Measurements from ENCODE around the gene TMEM132C.

The TMEM132C gene

DNA sequence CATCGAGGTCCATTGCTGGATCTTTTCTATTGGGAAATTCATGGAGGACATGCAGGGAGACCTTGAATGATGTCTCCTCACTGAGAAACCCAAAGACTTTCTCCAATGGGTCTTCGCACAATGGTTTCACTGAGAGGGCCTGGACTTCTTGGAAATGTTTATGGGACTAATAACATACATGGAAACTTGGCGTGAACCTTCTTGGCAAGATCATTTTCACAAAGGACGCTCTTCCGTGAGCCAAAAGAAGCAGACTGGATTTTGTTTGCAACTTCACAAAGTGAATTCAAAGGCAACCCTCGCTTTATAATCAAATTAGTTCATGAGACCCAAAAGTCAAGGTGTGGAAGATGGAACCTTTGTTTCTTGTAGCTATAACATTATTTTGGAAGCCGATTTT is 154.4 kb downstream of the TMEM132C start:
- TF ChIP-seq FOXP2 (optimal IDR thresholded peaks at IDR 0.05; ENCODE audit: borderline replicate concordance, extremely low read depth, extremely low read length, insufficient read depth) (no peak), TAF1 (IDR thresholded peaks at IDR 0.05; ENCODE audit: borderline replicate concordance, insufficient read depth, low read length) (no peak)

DNA sequence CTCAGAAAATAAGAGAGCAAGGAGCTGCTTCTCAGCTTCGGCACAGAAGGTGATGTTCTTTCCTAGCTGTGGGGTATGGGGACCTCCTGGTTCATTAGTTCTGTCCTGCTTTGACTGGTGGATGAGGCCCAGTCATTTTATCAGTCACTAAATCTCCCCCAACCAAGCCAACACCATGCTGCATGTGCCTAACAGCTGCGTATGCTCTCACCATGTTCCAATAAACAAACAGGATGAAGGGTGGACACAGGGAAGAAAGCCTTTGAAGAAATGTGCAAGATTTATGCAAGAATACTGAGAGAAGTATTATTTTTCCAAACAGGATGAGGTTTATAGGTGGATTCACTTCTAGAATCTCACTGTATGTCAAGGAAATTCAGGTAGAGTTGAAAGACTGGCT is 156.2 kb downstream of the TMEM132C start:
- no peak for TF ChIP-seq FOXP2 (optimal IDR thresholded peaks at IDR 0.05; ENCODE audit: borderline replicate concordance, extremely low read depth, extremely low read length, insufficient read depth)
- TF ChIP-seq SIN3A (IDR thresholded peaks at IDR 0.05; ENCODE audit: borderline replicate concordance, insufficient read depth, low read length) = no peak
- TF ChIP-seq, protein P1, sequence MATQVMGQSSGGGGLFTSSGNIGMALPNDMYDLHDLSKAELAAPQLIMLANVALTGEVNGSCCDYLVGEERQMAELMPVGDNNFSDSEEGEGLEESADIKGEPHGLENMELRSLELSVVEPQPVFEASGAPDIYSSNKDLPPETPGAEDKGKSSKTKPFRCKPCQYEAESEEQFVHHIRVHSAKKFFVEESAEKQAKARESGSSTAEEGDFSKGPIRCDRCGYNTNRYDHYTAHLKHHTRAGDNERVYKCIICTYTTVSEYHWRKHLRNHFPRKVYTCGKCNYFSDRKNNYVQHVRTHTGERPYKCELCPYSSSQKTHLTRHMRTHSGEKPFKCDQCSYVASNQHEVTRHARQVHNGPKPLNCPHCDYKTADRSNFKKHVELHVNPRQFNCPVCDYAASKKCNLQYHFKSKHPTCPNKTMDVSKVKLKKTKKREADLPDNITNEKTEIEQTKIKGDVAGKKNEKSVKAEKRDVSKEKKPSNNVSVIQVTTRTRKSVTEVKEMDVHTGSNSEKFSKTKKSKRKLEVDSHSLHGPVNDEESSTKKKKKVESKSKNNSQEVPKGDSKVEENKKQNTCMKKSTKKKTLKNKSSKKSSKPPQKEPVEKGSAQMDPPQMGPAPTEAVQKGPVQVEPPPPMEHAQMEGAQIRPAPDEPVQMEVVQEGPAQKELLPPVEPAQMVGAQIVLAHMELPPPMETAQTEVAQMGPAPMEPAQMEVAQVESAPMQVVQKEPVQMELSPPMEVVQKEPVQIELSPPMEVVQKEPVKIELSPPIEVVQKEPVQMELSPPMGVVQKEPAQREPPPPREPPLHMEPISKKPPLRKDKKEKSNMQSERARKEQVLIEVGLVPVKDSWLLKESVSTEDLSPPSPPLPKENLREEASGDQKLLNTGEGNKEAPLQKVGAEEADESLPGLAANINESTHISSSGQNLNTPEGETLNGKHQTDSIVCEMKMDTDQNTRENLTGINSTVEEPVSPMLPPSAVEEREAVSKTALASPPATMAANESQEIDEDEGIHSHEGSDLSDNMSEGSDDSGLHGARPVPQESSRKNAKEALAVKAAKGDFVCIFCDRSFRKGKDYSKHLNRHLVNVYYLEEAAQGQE (IDR thresholded peaks at IDR 0.05; ENCODE audit: insufficient read depth in 1 of 2, low read depth in 2 of 2, low read length in 2 of 2) = no peak
- no peak for TF ChIP-seq TAF1 (IDR thresholded peaks at IDR 0.05; ENCODE audit: borderline replicate concordance, insufficient read depth, low read length)
- no peak for TF ChIP-seq POLR2AphosphoS5 (IDR thresholded peaks at IDR 0.05; ENCODE audit: low read depth, low read length)

DNA sequence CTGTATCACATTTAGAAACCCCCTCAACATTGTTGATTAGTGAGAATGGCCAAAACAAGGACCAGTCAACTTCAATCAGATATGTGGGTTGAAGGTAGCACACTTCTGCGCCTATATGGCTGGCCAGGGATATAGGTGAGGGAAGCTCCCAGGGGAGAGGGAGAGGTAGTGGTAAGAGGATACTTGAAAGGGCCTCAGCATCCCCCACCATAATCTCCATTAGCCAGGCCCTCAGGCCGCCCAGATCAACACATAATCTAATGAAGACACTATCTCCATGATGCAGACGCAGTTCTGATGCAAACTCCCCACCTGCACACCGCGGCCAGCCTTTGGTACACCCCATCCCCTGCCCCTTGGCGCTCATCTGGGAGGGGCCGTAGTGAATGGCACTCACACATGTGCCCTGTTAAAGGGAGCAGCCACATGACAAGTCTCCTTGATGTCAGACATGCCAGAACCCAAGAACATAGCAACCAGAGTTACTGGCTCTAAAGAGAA is 158.0 kb downstream of the TMEM132C start:
- TF ChIP-seq TAF1 (IDR thresholded peaks at IDR 0.05; ENCODE audit: borderline replicate concordance, insufficient read depth, low read length) = no peak
- no peak for TF ChIP-seq POLR2AphosphoS5 (IDR thresholded peaks at IDR 0.05; ENCODE audit: low read depth, low read length)
- TF ChIP-seq, protein P1 (IDR thresholded peaks at IDR 0.05; ENCODE audit: insufficient read depth in 1 of 2, low read depth in 2 of 2, low read length in 2 of 2) = no peak
- no peak for TF ChIP-seq FOXP2 (optimal IDR thresholded peaks at IDR 0.05; ENCODE audit: borderline replicate concordance, extremely low read depth, extremely low read length, insufficient read depth)
- TF ChIP-seq SIN3A (IDR thresholded peaks at IDR 0.05; ENCODE audit: borderline replicate concordance, insufficient read depth, low read length) = no peak

DNA sequence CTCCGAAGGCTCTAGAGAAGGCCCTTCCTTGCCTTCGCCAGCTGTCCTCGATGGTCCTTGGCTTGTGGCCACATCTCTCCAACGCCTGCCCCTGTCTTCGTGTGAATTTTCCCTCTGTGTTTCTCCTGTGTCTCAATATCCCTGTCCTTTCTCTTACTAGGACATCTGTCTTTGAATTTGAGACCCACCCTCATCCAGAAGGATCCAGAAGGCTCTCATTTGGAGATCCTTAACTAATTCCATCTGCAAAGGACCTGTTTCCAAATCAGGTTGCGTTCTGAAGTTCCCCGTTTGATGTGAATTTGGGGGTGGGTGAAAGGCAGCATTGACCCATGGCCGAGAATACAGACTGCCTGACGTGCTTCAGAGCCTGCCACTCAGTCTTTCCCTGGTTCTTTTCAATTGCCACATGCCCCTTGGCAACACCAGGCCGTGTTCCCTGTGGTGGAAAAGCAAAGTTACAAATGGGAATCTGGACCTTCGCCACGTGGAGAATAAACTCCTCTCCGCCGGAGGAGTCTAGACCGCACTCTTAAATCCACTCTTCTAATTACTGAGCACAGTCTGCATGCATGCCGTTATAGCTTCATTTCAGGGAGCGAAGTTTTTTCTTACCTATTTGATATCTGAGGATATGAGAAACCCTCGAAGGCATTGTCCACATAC is 158.8 kb downstream of the TMEM132C start:
- TF ChIP-seq, protein P1 (IDR thresholded peaks at IDR 0.05; ENCODE audit: insufficient read depth in 1 of 2, low read depth in 2 of 2, low read length in 2 of 2) = no peak
- TF ChIP-seq SIN3A (IDR thresholded peaks at IDR 0.05; ENCODE audit: borderline replicate concordance, insufficient read depth, low read length) = no peak
- TF ChIP-seq FOXP2 (optimal IDR thresholded peaks at IDR 0.05; ENCODE audit: borderline replicate concordance, extremely low read depth, extremely low read length, insufficient read depth) = no peak
- no peak for TF ChIP-seq TAF1 (IDR thresholded peaks at IDR 0.05; ENCODE audit: borderline replicate concordance, insufficient read depth, low read length)

DNA sequence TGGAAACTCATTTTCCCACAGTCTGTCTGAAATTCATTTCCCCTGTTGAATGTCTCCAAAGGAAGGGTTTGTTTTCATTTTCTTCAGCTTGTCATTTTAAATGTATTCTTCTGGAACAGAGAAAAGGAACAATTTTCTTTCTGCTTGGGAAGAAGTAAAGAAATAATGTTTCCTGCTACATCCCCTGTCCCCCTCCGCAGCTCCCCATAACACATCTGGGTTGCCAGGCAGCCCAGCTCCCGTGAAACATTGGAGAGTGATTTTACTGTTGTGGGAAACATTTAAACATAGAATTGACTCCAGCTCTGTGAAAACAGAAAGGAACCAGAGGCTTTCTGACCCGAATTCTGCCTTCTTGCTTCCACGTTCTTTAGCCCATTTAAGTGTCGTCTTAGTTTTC is 159.5 kb downstream of the TMEM132C start:
- TF ChIP-seq TAF1 (IDR thresholded peaks at IDR 0.05; ENCODE audit: borderline replicate concordance, insufficient read depth, low read length) (no peak), SIN3A (IDR thresholded peaks at IDR 0.05; ENCODE audit: borderline replicate concordance, insufficient read depth, low read length) (no peak), POLR2AphosphoS5 (IDR thresholded peaks at IDR 0.05; ENCODE audit: low read depth, low read length) (no peak), FOXP2 (optimal IDR thresholded peaks at IDR 0.05; ENCODE audit: borderline replicate concordance, extremely low read depth, extremely low read length, insufficient read depth) (no peak)
- TF ChIP-seq, protein P1 (IDR thresholded peaks at IDR 0.05; ENCODE audit: insufficient read depth in 1 of 2, low read depth in 2 of 2, low read length in 2 of 2) = no peak
